ENCODE measurements around the gene CDH22.

DNA sequence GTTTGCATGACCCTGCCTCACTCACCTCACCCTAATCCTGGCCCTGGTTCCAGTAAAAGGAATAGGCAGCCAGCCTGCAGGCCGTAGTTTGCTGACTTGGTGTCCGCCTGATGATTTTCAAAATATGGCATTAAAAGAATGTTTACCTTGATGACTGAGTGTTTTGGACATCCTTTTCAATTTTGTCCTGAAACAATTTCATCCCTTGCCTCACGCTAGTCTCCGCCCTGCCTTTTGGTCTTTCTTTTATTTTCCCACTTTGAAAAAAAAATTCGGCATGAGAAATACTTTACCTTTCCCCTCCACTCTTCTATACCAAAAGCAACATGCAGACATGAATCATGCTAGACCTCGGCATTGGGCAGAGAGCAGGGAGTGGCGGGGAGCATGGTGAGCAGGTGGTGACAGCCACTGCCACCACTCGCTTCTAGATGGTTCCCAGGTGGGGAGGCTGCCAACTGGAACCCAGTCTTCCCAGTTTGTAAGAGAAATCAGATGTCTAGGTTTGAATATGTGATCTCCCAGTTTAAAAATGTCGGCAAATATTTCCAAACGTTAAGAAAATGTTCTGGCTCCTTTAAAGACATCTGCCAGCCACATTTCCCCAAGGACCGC, 180.8 kb downstream of the CDH22 start:
- TF ChIP-seq, protein P1, sequence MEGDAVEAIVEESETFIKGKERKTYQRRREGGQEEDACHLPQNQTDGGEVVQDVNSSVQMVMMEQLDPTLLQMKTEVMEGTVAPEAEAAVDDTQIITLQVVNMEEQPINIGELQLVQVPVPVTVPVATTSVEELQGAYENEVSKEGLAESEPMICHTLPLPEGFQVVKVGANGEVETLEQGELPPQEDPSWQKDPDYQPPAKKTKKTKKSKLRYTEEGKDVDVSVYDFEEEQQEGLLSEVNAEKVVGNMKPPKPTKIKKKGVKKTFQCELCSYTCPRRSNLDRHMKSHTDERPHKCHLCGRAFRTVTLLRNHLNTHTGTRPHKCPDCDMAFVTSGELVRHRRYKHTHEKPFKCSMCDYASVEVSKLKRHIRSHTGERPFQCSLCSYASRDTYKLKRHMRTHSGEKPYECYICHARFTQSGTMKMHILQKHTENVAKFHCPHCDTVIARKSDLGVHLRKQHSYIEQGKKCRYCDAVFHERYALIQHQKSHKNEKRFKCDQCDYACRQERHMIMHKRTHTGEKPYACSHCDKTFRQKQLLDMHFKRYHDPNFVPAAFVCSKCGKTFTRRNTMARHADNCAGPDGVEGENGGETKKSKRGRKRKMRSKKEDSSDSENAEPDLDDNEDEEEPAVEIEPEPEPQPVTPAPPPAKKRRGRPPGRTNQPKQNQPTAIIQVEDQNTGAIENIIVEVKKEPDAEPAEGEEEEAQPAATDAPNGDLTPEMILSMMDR (IDR thresholded peaks at IDR 0.05), result no peak
- TF ChIP-seq EZH2 (IDR thresholded peaks at IDR 0.05; ENCODE audit: borderline replicate concordance, insufficient read depth, low read depth, low read length, poor library complexity, severe bottlenecking), result no peak
